ENCODE results near the gene BMP8B.
A peak's percentile ranks its signal among the peaks of the same experiment; 100 is the strongest.

Gene BMP8B

DNA sequence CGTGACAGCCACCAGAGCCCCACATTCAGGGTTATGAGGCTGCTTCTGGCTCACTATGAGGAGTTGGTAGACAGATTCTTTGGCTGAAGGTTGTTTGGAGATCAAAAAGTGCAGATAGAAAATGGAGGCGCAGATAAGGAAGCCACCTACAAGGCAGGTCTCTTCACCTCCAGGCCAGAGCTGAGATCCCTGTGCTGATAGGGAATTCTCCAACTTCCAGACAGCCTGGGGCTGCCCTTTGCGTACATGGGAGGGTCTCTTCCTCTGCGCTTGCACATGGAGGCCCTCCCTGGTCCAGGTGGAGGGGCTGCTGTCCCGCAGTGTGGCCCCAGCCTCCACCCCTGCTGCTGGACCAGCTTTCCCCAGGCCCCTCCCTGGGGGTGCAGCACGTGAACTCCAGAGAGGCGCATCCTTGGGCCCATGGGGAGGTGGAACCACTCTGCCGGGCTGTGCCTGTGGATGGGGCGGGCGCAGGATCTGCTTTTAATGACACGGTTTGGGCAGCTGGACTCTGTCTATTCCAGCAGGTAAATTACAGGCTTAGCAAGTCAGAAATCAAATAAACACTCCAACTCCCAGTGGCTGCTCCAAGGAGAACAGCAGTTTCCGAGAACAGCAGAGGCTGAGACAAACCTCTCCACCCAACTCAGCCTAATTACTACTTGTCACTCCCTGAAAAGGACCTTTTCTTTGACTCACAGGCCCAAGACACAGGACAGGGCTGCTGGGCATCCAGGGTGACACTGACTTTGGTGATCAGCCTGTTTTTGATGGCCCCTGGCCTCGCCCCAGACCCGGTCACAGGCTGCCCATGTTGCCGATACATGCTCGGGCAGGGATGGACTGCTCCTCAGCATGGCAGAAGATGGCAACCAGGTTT is 29.9 kb downstream of the BMP8B start:
- H3K4me3 ChIP-seq (ENCODE audit: low read depth, low read length) = no peak overlapping the region
- in situ Hi-C loops (cut with HindIII; ENCODE audit: low sequenced_read_pairs) = no loop called here
- TF ChIP-seq, protein P1, sequence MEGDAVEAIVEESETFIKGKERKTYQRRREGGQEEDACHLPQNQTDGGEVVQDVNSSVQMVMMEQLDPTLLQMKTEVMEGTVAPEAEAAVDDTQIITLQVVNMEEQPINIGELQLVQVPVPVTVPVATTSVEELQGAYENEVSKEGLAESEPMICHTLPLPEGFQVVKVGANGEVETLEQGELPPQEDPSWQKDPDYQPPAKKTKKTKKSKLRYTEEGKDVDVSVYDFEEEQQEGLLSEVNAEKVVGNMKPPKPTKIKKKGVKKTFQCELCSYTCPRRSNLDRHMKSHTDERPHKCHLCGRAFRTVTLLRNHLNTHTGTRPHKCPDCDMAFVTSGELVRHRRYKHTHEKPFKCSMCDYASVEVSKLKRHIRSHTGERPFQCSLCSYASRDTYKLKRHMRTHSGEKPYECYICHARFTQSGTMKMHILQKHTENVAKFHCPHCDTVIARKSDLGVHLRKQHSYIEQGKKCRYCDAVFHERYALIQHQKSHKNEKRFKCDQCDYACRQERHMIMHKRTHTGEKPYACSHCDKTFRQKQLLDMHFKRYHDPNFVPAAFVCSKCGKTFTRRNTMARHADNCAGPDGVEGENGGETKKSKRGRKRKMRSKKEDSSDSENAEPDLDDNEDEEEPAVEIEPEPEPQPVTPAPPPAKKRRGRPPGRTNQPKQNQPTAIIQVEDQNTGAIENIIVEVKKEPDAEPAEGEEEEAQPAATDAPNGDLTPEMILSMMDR (IDR thresholded peaks at IDR 0.05; ENCODE audit: low read depth, low read length) = no peak
- no peak for DNase-seq (ENCODE audit: low read depth, low spot score)

DNA sequence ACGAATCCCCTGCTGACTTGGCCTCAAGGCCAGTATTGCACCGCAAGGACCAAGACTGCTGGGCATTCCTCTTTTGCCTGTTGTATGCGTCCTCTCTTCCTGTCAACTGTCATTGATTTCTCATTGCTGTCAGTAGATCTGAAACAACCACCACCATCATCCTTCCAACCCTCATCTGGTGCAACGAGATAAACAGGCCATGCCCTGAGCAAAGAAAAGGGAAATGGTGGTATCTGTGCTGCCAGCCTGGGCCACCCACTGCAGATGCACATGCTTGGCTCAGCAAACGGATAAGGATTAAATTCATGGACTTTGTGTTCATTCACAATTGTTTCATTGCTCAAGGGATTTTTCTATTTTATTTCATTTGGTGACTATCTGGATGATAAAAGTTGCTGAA is 31.2 kb downstream of the BMP8B start:
- no peak for DNase-seq (ENCODE audit: low read depth, low spot score)
- in situ Hi-C loops (cut with HindIII; ENCODE audit: low sequenced_read_pairs) = no loop called here
- no peak overlapping the region for H3K4me3 ChIP-seq (ENCODE audit: low read depth, low read length)
- TF ChIP-seq, protein P1 (IDR thresholded peaks at IDR 0.05; ENCODE audit: low read depth, low read length) = no peak

DNA sequence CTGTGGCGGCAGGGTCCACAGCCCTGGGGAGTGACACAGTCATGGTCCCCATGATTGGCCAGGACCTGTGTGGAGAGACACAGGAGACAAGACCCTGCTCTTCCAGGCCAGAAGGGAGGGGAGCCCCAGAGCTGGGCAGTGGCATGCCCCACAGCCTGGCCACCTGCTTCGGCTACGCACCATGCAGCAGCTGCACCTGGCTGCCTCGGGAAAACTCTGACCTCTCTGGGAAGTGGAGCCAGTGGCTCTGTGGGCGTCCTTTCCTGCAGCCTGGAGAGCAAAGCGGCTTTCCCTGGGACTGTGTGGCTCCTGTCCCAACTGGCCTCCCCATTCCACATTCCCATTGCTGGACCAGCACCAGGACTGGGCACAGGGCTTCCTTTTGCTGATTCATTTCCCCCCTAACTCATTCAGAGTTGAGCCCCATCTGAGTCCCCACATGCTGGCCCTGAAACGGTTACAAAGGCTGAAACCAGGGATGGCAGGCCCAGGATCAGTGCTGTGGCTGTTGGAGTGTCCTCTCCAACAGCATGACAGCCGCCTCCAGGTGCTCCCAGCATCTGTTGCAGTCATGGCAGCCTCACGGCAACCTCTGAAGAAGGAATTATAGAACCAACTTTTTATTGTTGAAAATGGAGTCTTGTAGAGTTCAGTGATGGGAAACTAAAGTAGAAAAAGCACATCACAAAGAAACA is 32.6 kb downstream of the BMP8B start:
- TF ChIP-seq, protein P1 (IDR thresholded peaks at IDR 0.05; ENCODE audit: low read depth, low read length) = no peak
- no peak overlapping the region for H3K4me3 ChIP-seq (ENCODE audit: low read depth, low read length)
- no peak for DNase-seq (ENCODE audit: low read depth, low spot score)
- in situ Hi-C loops (cut with HindIII; ENCODE audit: low sequenced_read_pairs) = no loop called here

DNA sequence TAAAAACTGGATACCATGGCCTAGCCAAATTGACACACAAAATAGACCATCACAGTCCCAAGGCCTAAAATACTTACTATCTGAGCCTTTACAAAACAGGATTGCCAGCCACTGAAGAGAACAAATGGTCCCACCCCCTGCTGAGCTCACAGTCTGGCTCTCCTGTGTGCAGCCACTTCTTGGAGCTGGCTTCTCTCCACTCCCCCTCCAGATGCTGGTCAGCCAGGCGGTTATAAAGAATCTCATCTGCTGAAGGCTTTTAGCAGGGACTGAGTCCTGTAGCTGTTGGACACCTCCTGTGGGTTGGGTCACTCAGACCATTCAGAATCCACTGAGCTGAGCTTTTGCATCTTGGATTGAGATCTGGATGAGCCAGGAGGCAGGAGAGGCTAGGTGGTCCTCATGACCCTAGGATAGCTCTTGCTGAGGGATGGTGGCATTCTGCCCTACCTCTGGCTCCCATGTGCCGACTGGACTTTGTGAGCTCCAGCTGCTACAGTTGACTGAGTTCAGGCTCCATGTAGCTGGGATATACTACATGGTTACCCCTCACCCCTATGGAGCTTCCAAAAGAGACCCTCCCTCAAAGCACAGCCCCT is 33.7 kb downstream of the BMP8B start:
- DNase-seq (ENCODE audit: low read depth, low spot score) = peak; percentile 17
- in situ Hi-C loops (cut with HindIII; ENCODE audit: low sequenced_read_pairs) = no loop called here
- TF ChIP-seq, protein P1 (IDR thresholded peaks at IDR 0.05; ENCODE audit: low read depth, low read length) = no peak
- H3K4me3 ChIP-seq (ENCODE audit: low read depth, low read length) = no peak overlapping the region

DNA sequence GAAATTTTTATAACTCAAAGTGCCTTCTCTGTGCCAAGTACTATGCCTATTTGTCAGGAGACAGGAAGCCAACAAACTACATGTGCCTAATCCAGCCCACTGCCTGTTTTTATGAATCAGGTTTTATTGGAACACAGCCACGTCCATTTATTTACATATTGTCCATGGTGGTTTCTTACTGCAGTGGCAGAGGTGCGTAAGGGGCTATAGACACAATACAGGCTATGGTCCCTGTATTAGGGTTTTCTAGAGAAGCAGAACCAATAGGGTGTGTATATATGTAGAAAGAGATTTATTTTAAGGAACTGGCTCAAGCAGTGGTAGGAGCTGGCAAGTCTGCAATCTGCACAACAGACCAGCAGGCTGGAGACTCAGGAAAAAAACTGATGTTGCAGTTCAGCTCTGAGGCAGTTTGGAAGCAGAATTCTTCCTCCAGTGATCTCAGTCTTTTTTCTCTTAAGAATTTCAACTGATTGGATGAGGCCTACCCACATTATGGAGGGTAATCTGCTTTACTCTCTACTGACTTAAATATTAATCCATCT is 34.6 kb downstream of the BMP8B start:
- in situ Hi-C loops (cut with HindIII; ENCODE audit: low sequenced_read_pairs) = no loop called here
- H3K4me3 ChIP-seq (ENCODE audit: low read depth, low read length) = no peak overlapping the region
- TF ChIP-seq, protein P1 (IDR thresholded peaks at IDR 0.05; ENCODE audit: low read depth, low read length) = no peak
- DNase-seq (ENCODE audit: low read depth, low spot score) = no peak
